ENCODE measurements around the gene CHCHD6.

The CHCHD6 gene

DNA sequence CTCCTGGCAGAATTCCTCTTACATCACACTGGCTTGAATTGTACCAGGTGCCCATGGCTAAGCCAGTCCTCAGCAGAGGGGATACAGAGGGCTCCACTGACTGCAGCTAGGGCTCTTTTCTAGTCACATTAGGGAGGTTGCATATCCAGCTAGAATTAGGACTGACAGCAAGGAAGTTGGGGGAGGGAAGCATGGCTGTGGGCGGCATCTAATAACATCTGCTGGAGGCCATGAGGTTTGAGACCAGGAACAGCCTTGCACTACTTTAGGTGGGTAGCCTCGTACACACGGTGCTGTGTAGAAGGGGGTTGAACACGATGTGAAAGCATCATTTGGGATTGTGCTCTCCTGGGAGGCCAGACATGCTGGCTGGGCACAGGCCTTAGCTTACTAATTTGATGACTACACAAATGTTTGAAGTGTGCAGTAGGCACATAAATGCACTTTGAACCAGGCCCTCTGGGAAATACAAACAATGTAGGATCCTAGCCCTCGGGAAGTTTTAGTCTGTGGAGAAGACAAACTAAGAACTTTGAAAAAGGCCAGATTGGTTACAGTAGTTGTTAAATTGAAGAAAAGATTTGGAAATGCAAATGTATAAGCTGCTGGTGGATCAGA is 30.2 kb downstream of the CHCHD6 start:
- in situ Hi-C loops (cut with MboI; ENCODE audit: low pct_unique_long_range_greater_than_20kb, low sequenced_read_pairs, unreplicated experiment), result no loop called here
- TF ChIP-seq, protein P1, sequence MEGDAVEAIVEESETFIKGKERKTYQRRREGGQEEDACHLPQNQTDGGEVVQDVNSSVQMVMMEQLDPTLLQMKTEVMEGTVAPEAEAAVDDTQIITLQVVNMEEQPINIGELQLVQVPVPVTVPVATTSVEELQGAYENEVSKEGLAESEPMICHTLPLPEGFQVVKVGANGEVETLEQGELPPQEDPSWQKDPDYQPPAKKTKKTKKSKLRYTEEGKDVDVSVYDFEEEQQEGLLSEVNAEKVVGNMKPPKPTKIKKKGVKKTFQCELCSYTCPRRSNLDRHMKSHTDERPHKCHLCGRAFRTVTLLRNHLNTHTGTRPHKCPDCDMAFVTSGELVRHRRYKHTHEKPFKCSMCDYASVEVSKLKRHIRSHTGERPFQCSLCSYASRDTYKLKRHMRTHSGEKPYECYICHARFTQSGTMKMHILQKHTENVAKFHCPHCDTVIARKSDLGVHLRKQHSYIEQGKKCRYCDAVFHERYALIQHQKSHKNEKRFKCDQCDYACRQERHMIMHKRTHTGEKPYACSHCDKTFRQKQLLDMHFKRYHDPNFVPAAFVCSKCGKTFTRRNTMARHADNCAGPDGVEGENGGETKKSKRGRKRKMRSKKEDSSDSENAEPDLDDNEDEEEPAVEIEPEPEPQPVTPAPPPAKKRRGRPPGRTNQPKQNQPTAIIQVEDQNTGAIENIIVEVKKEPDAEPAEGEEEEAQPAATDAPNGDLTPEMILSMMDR (IDR thresholded peaks at IDR 0.05; ENCODE audit: extremely low read depth, insufficient read depth, missing control alignments), result no peak

DNA sequence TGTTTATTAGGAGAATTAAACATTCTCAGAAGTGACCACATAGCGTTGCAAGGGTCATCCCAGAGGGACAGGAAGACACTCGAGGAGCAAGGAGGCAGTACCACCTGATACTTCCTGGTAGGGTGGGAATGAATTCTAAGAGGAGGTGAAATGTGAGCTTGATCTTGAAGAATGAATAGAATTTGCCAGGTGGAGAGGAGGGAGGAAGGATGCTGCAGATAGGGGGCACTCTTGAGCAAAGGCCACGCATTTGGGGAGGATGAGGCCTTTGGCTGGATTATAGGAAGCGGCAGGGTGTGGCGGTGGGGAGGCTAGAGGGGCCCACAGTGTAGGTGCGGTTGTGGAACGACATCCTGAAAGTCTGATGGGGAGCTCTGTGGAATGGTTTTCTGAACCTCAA is 33.5 kb downstream of the CHCHD6 start:
- TF ChIP-seq, protein P1 (IDR thresholded peaks at IDR 0.05; ENCODE audit: extremely low read depth, insufficient read depth, missing control alignments), result peak; percentile 25
- no peak for DNase-seq (ENCODE audit: low spot score)
- in situ Hi-C loops (cut with MboI; ENCODE audit: low pct_unique_long_range_greater_than_20kb, low sequenced_read_pairs, unreplicated experiment), result no loop called here

More for the DNA sequence above, 30.2 kb downstream of the CHCHD6 start:
- DNase-seq (ENCODE audit: low spot score), result no peak

DNA sequence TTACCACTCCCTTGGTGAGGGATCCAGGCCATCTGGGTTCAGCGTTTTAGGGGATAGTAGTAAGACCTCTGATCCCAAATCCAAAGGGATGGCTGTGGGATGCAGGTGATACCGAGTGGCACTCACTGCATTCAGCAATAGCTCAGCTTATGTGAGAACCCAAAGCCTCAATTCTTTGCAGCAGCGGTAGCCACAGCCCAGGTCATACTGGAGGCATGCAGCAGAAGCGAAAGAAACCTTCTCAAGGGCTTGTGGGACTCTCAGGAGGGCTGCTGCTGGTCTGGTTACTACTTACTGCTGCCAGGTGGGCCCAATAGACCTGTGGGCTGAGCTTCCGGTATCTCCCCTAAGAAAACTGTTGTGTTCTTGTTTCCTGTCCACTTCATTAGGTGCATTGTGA is 38.0 kb downstream of the CHCHD6 start:
- no peak for DNase-seq (ENCODE audit: low spot score)
- TF ChIP-seq, protein P1 (IDR thresholded peaks at IDR 0.05; ENCODE audit: extremely low read depth, insufficient read depth, missing control alignments), result no peak
- in situ Hi-C loops (cut with MboI; ENCODE audit: low pct_unique_long_range_greater_than_20kb, low sequenced_read_pairs, unreplicated experiment), result no loop called here

DNA sequence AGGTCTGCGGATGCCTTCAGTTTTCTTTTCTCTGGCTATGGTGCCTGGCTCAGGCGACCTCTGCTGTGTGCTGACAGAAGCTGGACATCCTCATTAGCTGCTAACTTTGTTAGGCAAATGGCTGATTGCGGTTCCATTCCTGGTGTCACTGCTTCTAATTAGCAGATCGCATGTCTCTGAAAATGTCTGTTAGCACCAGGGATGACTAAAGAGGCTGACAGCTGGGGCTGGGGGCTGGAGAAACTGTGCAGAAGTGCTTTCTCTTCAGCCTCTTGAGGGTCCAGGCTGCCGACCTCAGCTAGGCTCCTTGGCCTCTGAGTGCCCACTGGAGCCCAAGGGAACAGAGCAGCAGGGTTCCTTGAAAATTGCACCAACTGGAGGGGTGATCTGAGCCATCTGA is 39.3 kb downstream of the CHCHD6 start:
- DNase-seq (ENCODE audit: low spot score), result no peak
- TF ChIP-seq, protein P1 (IDR thresholded peaks at IDR 0.05; ENCODE audit: extremely low read depth, insufficient read depth, missing control alignments), result no peak
- in situ Hi-C loops (cut with MboI; ENCODE audit: low pct_unique_long_range_greater_than_20kb, low sequenced_read_pairs, unreplicated experiment), result no loop called here

DNA sequence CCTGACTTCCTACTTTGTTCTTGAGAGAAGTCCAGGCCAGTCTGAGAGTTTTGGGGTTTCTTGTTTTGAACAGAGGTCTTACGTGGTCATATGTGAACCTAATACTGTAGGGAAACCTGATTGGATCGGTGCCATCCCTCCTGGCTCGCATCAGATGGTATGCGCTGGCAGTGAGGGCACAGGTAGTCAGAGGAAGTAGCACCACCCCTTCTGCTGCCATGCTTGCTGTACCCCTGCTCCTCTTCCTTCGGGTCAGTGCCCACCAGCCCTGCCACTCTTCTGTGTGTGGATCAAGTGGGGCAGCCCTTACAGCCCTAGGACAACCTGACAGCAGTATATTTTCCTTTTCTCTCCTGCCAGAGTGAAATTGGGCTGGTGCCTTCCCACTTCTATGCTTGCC is 39.7 kb downstream of the CHCHD6 start:
- in situ Hi-C loops (cut with MboI; ENCODE audit: low pct_unique_long_range_greater_than_20kb, low sequenced_read_pairs, unreplicated experiment), result no loop called here
- TF ChIP-seq, protein P1 (IDR thresholded peaks at IDR 0.05; ENCODE audit: extremely low read depth, insufficient read depth, missing control alignments), result no peak

DNA sequence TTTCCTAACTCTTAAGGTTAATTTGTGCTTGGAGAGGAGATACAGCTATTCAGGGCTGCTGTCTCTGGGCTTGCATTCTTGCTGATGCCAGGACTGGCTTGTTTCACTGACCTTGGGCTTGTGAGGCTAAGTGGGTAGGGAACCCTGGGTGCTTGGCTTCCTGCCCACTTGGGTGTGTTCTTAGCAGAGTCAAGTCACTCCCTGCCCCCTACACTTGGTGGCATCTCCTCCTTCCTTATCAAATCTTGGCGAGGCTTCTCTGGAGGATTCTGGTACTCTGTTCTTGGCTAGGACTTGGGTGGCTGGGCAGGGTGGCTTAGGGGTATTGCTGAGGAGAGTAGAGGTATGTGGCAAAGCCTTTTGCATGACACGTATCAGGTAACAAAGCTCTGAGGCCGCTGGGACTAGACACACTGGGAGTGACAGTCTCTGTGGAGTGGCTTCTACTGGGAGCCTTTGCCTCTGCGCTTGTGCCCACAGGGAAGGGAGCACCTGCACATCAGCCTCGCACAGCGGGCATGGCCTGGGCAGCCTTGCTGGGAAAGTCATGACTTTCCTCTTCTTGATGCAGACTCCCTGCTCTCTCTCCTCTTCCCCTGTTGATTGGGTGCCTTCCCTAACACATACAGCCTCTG is 41.8 kb downstream of the CHCHD6 start:
- TF ChIP-seq, protein P1 (IDR thresholded peaks at IDR 0.05; ENCODE audit: extremely low read depth, insufficient read depth, missing control alignments), result no peak
- in situ Hi-C loops (cut with MboI; ENCODE audit: low pct_unique_long_range_greater_than_20kb, low sequenced_read_pairs, unreplicated experiment), result no loop called here
- no peak for DNase-seq (ENCODE audit: low spot score)

More for the DNA sequence above, 39.7 kb downstream of the CHCHD6 start:
- no peak for DNase-seq (ENCODE audit: low spot score)
